ENCODE data around the gene MACROH2A1.
A peak's percentile ranks its signal among the peaks of the same experiment; 100 is the strongest.

MACROH2A1 gene

DNA sequence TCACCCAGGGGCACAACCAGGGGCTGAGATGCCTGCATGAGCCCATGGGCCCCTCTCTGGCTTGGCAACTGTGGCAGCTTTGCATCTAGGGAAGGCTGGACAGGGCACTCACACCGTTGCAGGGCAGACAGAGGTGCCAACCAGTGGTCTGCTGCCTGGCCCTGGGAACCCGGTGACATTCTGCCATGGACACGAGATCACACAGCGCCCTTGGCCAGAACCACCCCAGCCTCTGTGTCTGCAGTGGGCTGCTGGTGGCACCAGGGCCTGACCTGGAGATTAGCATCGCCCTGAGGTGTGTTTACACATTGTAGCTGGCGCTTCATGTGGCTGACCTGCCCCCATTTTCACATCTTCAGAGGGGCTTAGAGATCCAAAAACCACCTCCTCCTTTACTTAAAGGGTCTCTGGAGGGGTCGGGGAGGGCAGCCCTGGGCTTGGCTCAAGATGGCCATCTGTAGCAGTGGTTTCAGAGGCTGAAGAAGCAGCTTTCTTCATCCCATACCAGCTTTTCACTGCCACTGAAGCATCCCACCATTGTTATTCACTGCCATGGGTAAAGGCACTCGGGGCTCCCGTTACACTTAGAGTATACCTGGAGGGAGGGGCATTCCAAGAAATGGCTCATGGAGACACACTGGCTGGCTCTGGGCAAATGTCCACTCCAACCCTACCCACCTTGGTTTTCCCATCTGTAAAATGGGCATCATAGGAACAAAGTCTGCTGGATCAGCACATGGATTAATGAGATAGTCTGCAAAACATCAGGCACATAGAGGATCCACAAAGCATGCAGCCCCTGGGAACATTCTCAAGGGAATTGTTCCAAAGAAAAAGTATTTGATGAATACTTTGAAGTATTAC, 36.7 kb upstream of the MACROH2A1 start:
- DNase-seq = no peak

DNA sequence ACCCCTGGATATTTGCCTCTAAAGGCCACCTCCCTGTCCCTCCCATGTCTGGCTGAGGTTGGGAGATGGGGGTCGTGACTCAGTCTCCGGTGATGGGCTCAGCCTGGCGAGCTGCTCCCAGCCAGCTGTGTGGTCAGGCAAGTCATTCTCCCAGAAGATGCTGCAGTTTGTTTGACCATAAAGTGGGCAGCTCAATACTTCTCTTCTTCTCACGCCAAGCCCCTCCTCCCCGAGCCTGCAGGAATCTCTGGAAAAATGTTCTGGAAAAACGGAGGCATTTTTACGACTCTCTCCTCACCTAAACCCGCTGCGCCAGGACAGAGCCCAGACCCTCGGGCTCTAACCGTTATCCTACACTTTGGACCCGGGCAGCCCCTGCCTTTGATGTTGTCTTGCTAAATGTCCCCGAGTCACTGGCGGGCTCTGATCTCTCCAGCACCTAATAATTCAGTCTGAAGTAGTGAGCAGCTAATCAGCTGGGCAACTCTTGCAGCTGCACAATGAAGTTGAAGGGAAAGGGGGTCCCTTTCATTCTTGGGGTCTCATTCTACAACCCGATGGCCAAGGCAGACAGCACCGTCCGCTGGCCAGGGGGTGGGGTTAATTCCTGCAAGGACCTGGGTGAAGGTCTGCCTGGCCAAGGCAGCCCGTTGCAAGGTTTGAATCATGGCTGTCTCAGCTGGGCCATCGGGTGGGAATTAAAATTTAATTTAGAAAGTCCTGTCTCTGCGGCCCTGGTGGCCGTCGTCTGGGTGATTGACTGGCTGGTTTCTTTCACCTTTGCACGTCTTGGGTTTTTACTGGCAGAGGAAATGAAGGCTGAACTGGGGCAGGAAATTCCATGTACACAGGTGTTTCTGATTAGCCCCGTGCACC, 35.8 kb upstream of the MACROH2A1 start:
- no peak for DNase-seq

- no peak for DNase-seq
These were observed 34.8 kb upstream of the MACROH2A1 start for GRCh38 chr5:135433681-135434426.

- no peak for DNase-seq
These were observed 33.1 kb upstream of the MACROH2A1 start for GRCh38 chr5:135432113-135432512.

DNA sequence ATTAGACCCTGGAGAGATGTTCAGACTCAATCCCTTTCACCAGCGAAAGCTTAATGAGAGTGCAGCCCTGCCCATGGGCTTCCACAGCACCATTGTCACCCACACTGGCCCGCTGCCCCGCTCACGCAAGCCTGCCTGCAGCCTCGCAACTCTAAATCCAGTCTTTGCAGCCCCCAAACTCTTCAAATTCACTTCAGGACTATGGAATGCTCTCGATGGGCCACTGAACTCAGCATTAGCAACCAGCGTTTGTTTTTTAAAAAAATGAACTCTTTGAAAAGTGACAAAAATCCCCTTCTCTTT, 31.1 kb upstream of the MACROH2A1 start:
- no peak for DNase-seq

GRCh38 chr5:135429301-135430134, 30.5 kb upstream of the MACROH2A1 start:
- DNase-seq = no peak

DNA sequence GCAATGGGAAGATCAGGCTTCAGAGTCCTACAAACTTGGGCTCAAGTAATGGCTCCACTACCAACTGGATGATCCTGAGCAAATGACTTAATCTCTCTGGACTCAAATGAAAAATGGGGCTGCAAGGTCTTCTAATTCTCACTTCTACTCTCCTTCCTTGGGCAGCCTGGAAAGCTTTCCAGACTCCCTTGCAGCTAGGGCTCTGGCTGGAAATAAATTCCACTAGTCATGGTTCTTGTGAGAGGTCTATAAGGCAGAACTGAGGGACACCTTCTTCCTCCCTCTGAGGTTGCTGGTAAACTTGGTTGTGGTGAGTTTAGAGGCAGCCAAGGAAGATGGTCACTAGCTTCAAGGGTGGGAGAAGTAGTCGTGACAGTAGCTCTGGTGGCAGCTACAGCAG, 29.6 kb upstream of the MACROH2A1 start:
- no peak for DNase-seq

GRCh38 chr5:135426102-135427082, 27.4 kb upstream of the MACROH2A1 start:
- DNase-seq = no peak

- DNase-seq = no peak
These were observed 26.6 kb upstream of the MACROH2A1 start for GRCh38 chr5:135425641-135426040.

GRCh38 chr5:135423846-135424168, 24.8 kb upstream of the MACROH2A1 start:
- DNase-seq = no peak

DNA sequence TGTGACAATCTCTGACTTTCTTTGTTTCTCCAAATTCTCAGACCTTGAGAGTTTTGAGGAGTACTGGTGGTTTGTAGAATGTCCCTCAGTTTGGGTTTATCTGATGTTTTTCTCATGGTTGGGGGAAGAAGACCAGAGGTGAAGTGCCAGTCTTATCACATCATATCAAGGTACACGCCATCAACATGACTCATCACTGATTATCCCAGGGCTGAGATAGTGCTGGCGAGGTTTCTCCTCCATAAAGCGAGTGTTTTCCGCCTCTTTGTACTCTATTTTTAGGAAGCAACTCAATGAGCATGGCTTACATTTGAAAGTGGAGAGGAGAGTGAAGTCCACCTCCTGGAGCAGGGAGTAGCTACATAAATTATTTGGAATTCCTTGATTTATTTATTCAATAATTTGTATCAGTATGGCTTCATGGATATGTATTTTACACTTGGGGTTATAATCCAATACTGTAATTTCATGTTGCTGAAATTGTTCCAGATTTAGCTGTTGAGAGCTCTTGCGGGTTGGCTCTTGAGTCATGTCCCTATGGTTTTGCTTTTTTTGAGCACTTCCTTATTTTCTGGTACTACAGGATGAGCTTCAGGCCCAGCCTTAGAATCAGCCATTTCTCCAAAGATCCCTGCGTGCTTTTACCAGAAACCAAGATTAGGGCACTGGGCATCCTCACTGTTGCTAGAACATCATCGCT, 24.3 kb upstream of the MACROH2A1 start:
- no peak for DNase-seq

DNA sequence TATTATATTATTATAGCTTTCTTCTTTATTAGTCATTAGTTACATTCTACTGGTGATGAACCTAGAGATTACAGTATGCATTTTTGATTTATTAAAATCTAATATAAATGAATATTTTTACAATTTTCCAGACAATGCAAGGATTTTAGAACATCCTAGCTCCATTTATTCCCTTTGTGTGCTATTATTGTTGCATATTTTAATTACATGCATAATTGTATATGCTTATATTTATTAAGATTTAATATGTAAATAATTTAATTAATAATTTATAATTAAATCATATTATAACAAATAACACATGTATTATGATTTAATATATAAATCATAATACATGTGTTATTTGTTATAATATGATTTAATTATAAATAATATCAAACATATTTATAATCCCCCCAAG, 23.4 kb upstream of the MACROH2A1 start:
- DNase-seq = no peak

DNA sequence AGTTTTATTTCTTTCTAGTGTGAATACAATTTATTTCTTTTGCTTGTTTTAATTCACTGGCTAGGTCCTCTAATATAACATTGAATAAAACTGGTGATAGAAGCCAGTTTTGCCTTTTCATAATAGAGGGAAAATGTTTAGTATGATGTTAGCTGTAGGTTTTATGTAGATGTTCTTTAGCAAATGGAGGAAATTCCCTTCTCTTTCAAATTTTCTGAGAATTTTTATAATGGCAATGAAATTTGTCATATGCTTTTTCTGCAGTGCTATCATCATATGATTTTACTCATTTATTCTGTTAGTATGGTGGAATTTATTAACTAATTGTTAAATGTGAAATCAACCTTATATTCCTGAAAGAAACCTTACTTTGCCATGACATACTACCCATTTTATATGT, 18.1 kb upstream of the MACROH2A1 start:
- DNase-seq = no peak

GRCh38 chr5:135405082-135405481, 6.1 kb upstream of the MACROH2A1 start:
- no peak for DNase-seq

- no peak for DNase-seq
These were observed 3.0 kb upstream of the MACROH2A1 start for GRCh38 chr5:135402031-135402430.

GRCh38 chr5:135400866-135401265, 1.8 kb upstream of the MACROH2A1 start:
- no peak for DNase-seq

DNA sequence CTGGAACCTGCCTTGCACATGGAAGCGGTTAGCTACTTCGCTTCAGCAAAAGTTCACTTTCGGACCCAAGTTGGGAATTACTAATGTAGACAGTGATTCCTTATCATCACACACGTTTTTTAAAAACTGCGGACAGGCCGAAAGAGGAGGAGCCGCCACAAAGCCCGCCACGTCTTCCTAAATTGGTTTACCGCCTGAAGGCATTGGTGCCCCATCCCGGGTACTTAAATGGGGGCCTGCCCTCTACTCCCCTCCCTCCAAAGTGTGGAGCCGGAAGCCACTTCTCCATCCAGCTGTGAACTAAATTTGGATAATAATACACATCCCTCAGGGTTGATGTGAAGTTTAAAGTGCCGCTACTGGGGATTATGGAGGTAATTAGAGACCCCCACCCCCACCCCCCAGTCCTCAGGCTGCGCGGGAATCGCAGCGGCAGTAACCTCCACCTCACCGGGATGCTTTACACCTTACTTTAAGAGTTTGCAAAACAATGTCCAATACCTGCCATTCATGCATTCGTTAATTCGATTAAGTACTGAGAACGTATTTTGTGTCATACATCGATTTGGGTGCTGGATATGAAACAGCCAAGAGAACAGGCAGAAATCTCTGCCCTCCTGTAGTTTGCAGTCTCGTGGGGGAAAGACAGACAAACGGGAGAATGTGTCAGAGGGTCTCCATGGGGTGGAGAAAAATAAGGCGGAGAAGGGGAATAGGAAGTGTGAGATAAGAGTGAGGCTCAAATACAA, 937 bp upstream of the MACROH2A1 start:
- DNase-seq = no peak

GRCh38 chr5:135398160-135398854, 724 bp downstream of the MACROH2A1 start:
- DNase-seq = peak; percentile 58

GRCh38 chr5:135397084-135397483, 1.9 kb downstream of the MACROH2A1 start:
- no peak for DNase-seq
